HAP-1 (cell line): Measurements from ENCODE around the gene UBQLN4.
"Not testable (repeated sequence)": the region's sequence is repeated elsewhere in the genome, so short reads cannot be mapped to it uniquely, and the experiment has no call there.

Experiments used
- DNase-seq, 2 experiments: peaks; one replicate each; pipeline ENCODE4 v3.0.0-alpha.2; 2016 to 2020; ENCODE audit warnings: low spot score in 2 of 2
- H3K27me3 ChIP-seq: fragments of 250-450 bp; sonication (Bioruptor Pico); 2 replicates; pipeline ENCODE4 v1.5.1; 2020; ENCODE audit warnings: low read depth, mild to moderate bottlenecking, moderate library complexity
- H3K36me3 ChIP-seq: fragments of 250-450 bp; sonication (Bioruptor Pico); replicated peaks from 2 replicates; pipeline ENCODE4 v1.5.1; 2020; ENCODE audit warnings: mild to moderate bottlenecking
- H3K4me1 ChIP-seq: fragments of 250-450 bp; sonication (Bioruptor Pico); 2 replicates; pipeline ENCODE4 v1.5.1; 2020; ENCODE audit warnings: mild to moderate bottlenecking
- H3K4me3 ChIP-seq: fragments of 250-450 bp; sonication (Bioruptor Pico); 2 replicates; pipeline ENCODE4 v1.5.1; 2020; ENCODE audit warnings: mild to moderate bottlenecking, moderate library complexity
- H3K9me3 ChIP-seq: fragments of 250-450 bp; sonication (Bioruptor Pico); 2 replicates; pipeline ENCODE4 v1.5.1; 2020; ENCODE audit warnings: mild to moderate bottlenecking, moderate library complexity
- in situ Hi-C: fragments of 300-500 bp; cut with MboI; formaldehyde crosslinking; loops from 3 replicates; pipeline ENCODE4 v1.14.3; 2020; ENCODE audit warnings: low sequenced_read_pairs, inconsistent platforms, mixed read lengths

Gene UBQLN4

DNA sequence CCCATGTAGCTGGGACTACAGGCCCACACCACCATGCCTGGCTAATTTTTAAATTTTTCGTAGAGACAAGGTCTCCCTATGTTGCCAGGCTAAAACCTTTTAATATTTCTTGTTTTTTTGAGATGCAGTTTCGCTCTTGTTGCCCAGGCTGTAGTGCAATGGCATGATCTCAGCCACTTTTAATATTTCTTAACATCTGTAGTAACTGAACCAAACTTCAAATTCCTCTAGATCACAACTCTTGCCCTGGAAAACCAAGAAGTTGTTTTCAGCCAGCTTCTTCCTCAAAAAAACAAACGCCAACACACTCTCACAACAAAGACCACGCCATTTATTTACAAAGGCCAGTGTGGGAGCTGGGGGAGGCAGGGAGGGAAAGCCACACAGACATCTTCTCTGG is 18.6 kb downstream of the UBQLN4 start:
- H3K27me3 ChIP-seq, H3K4me1 ChIP-seq, DNase-seq, H3K4me3 ChIP-seq, H3K9me3 ChIP-seq, in situ Hi-C loops: not testable (repeated sequence)
- H3K36me3 ChIP-seq: peaks cover 16% of the 10 kb centered on the region

DNA sequence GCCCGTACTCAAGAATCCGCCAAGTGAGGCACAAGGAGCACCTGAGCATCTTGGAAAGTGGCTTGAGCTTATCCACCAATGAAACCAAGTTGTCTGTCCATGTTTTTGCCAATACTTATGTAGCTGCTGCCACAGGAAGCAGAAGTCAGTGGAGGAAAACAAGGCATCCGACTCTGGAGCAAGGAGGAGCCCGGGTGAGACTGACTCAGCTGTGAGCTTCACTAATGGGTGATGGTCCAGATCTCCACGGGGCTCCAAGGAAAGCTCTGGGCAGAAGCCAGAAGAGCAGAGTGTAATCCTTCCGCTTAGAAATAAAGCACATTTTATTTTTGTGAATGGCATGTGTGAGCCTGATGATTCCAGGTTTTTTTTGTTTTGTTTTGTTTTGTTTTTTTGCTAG is 20.6 kb downstream of the UBQLN4 start:
- no peak for DNase-seq
- no peak overlapping the region for H3K4me3 ChIP-seq
- in situ Hi-C loops: no loop called here
- H3K9me3 ChIP-seq: no peaks in the 10 kb centered on the region
- no peaks in the 10 kb centered on the region for H3K4me1 ChIP-seq
- peaks cover 7% of the 10 kb centered on the region for H3K36me3 ChIP-seq
- no peaks in the 10 kb centered on the region for H3K27me3 ChIP-seq

DNA sequence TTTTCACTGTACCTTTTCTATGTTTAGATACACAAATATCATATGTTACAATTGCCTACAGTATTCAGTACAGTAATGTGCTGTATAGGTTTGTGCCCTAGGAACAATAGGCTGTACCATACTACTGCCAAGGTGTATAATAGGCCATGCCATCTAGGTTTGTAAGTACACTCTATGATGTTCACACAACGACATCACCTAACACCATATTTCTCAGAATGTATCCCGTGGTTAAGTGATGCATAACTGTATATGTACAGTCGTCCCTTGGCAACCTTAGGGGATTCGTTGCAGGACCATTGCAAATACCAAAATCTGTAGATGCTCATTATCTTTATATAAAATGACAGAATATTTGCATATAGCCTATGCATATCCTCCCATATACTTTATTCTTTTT is 27.0 kb downstream of the UBQLN4 start:
- Histone ChIP-seq H3K36me3 (no peaks in the 10 kb centered on the region), H3K4me1 (peaks cover 8% of the 10 kb centered on the region), H3K4me3 (no peak overlapping the region), H3K27me3 (no peaks in the 10 kb centered on the region), H3K9me3 (no peaks in the 10 kb centered on the region)
- DNase-seq: no peak
- in situ Hi-C loops: no loop called here

DNA sequence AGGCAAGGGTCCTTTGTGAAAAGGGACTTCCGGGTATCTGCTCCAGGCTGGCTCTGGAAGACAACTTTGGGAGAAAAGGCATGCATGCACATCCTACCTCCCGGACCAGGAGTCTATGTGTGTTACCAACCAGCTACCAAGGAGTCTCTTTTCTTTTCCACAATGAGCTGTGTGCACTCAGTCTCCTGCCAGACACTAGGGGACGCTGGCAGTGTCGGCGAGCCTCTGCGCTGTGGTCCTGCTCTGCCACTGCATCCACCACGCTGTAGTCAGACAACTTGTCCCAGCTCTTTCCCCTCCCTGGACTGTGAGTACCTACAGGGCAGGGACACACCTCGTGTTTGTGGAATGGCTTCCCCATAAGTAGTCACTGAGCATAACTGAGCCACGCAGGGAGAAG is 27.7 kb downstream of the UBQLN4 start:
- Histone ChIP-seq H3K36me3 (no peaks in the 10 kb centered on the region), H3K4me3 (no peak overlapping the region), H3K9me3 (no peaks in the 10 kb centered on the region; the same call in 1 of the 2 replicates), H3K27me3 (no peaks in the 10 kb centered on the region), H3K4me1 (peaks cover 12% of the 10 kb centered on the region)
- in situ Hi-C loops: no loop called here
- peak; percentile 60 to 74 for DNase-seq

DNA sequence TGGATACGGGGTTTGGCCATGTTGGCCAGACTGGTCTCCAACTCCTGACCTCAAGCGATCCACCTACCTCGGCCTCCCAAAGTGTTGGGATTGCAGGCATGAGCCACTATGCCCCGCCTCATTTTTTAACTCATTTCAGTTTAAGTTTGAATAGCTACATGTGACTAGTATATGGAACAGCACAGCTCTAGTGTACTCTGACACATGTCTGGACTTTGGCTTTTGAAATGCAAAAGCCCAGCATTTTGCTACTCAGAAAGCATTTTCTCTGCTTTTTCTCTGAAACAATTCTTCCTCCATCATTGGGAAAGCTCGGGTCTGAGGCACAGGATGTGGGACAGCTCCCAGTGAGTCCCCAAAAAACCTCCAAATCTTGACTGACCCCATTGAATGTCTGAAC is 28.8 kb downstream of the UBQLN4 start:
- Histone ChIP-seq H3K9me3 (no peaks in the 10 kb centered on the region; the same call in 1 of the 2 replicates), H3K36me3 (peaks cover 4% of the 10 kb centered on the region), H3K4me1 (peaks cover 16% of the 10 kb centered on the region), H3K4me3 (no peak overlapping the region), H3K27me3 (no peaks in the 10 kb centered on the region)
- DNase-seq: no peak
- in situ Hi-C loops: no loop called here

DNA sequence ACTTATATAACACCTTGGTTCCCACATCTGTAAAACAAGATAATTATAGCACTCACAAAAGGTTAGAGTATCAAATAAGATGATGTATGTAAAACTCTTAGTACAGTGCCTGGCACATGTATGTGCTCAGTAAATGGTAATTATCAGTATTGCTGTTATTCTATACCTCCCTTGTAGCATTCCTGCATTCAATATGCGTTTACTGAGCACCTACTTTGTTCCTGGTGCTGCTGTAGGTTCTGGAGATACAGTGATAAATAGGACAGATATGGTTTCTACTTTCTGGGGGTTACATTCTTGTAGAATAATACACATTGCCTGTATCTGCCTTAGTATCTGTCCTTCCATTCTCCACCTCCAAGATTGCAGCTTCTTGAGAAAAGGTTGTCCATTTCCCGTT is 31.6 kb downstream of the UBQLN4 start:
- in situ Hi-C loops: no loop called here

DNA sequence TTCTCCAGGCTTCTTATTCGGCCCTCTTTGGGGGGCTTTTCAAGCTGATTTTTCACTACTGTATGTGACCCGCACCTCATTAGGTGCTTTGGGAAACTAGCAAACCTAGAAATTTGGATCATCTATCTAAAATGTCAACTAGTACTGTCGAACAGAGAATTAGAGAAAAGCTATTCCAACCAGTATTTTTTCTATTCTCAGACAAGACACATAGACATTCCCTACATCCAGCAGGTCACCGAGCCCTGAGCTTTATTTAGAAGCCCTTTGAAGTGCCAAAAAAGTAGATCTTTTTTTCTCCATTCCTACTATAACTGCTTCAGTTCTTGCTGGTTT is 32.5 kb downstream of the UBQLN4 start:
- H3K27me3 ChIP-seq: no peaks in the 10 kb centered on the region
- peak overlapping the region; percentile 64 for H3K4me3 ChIP-seq
- in situ Hi-C loops: no loop called here
- peaks cover 20% of the 10 kb centered on the region for H3K4me1 ChIP-seq
- no peak for DNase-seq
- no peaks in the 10 kb centered on the region; the same call in 1 of the 2 replicates for H3K9me3 ChIP-seq
- peaks cover 34% of the 10 kb centered on the region for H3K36me3 ChIP-seq

More for the DNA sequence above, 31.6 kb downstream of the UBQLN4 start:
- Histone ChIP-seq H3K27me3 (no peaks in the 10 kb centered on the region), H3K36me3 (peaks cover 27% of the 10 kb centered on the region), H3K9me3 (no peaks in the 10 kb centered on the region; the same call in 1 of the 2 replicates), H3K4me3 (no peak overlapping the region), H3K4me1 (peaks cover 20% of the 10 kb centered on the region)
- no peak for DNase-seq

DNA sequence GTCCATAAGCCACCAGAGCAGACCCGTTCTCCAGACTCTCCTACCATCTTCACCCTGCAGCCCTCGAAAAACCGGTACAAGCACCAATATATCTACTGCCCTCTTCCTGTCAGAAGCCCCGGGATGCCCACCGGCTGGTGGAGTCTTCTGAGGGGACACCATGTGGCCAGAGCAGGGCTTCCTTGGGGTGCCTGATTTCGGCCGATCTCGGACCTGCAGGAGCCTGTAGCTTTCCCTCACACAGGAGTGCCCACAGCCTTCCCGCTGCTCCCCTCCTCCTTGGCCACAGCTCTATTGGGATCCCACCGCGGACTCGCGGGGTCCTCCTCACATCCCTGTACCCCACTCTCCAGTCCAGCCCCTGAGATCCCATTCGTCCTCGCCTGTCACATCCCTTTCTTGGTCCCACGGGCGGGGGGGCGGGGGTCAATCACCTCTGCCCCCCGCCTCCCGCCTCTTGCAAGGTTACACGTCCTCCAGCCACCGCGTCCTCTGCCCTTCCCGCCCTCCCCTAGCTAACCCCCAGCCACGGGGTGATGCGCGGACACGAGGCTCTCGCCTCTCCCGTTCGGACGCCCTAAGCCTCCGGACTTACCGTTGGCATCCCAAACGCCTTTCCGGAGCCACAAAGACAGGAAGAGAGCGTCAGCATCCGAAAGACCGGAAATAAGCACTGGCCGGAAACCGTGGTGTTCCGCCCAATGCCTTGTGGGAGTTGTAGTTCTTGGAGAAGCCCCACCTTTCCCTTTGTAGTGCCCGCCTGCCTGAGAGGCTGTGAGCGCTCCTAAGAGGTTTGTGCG is 33.1 kb downstream of the UBQLN4 start, which contains the start of gene SSR2:
TSS of gene SSR2 (minus strand) at position 659 of the 800 bp plus-strand sequence. CDS start 784 bp downstream, outside the sequence.
- Histone ChIP-seq H3K9me3 (no peaks in the 10 kb centered on the region; the same call in 1 of the 2 replicates), H3K27me3 (no peaks in the 10 kb centered on the region), H3K4me1 (peaks cover 20% of the 10 kb centered on the region), H3K36me3 (peaks cover 39% of the 10 kb centered on the region), H3K4me3 (peak within 1 kb of the TSS; percentile 64)
- DNase-seq: peak; percentile 90 to 92
- in situ Hi-C loops: no loop called here

DNA sequence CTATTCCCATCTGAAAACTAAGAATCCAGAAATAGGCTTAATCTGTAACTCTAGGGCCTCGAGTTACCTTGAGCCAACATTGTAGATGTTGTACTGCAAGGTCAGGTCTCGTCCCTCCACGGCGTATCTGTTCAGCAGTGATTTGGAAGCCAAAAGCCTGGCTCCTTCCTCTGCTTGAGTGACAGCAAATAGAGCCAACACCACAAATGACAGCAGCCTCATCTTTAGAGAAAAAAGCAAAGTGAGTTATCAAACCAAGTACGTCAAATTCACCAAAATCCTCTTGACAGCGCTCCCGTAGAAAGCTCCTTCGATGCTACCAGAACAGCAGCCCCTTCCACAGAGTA is 33.7 kb downstream of the UBQLN4 start:
- in situ Hi-C loops: no loop called here
- peak overlapping the region; percentile 64 for H3K4me3 ChIP-seq
- DNase-seq: no peak

DNA sequence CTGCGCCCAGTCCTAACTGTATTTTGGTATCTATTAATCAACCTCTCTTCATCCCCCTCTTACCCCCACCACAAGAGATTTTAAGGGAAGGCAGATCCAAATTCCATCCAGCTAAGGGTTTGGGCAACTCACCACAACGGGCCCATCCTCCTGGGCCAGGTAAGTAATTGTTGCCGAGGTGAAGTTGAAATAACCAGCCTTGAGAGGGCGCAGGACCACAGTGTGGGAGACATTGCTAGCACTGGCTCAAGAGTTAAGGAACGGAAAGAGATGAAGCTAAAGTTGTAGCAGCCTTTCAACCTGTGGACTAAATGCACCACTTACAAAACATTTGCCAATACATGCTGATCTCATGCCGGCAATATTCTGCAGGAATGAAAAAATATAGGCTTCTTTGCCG is 38.8 kb downstream of the UBQLN4 start:
- DNase-seq: no peak
- peaks cover 85% of the 10 kb centered on the region for H3K36me3 ChIP-seq
- no peaks in the 10 kb centered on the region for H3K9me3 ChIP-seq
- no peaks in the 10 kb centered on the region for H3K27me3 ChIP-seq
- no peak overlapping the region for H3K4me3 ChIP-seq
- peaks cover 4% of the 10 kb centered on the region for H3K4me1 ChIP-seq
- in situ Hi-C loops: no loop called here

More for the DNA sequence above, 33.7 kb downstream of the UBQLN4 start:
- Histone ChIP-seq H3K9me3 (no peaks in the 10 kb centered on the region; the same call in 1 of the 2 replicates), H3K4me1 (peaks cover 16% of the 10 kb centered on the region), H3K36me3 (peaks cover 41% of the 10 kb centered on the region), H3K27me3 (no peaks in the 10 kb centered on the region)

DNA sequence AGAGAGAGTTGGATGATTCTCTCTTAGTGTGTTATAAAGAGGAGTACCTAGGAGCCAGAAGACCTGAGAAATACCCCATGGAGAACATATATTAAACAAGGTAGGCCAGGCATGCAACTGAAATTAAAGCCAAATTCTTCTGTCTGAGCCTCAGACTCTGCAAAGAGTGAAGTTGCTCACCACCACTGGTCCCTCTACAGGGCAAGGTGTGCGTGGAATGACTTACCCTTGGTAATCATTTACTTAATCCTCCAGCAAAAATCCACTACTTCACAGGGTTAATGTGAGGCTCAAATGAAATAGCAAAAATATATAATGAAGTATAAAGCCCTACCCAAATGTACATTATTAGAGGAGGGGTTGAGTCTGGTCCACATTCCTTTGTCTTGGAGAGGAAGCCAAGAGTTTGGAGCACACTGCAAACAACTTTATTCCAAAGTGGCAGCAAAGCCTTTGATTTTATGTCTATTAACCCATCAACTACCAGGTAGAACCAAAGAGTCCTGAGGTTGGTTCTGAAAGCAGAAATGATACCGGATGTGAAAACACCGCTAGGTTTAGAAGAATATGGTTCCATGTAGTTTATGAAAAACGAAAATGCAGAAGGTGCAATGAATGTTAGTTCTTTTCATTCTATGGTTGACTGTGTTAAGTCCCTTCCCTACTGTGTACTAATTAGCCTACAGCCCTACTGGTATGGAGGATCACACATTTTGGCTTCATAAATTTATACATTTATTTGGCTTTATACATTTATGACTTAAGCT is 41.4 kb downstream of the UBQLN4 start:
- DNase-seq: no peak
- Histone ChIP-seq H3K4me1 (no peaks in the 10 kb centered on the region), H3K36me3 (peaks cover 78% of the 10 kb centered on the region), H3K27me3 (no peaks in the 10 kb centered on the region), H3K4me3 (no peak overlapping the region), H3K9me3 (no peaks in the 10 kb centered on the region)
- in situ Hi-C loops: no loop called here

DNA sequence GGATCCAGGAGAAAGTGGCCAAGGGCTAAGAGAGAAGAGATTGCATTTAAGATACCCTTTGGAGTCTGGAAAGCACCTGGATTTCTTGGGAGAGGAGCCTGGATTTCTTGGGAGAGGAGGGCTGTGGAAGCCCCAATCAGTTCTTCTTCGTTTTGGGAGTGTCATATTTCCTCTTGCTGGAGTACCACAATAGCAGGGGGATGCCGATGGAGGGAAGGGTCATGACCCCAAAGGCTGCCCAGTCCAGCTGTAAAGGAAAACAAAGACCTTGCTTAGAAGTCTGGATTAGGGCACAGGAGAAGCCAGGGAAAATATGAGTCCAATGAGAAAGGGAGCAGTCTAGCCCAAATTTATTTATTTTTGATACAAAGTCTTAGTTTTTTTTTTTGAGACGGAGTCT is 44.2 kb downstream of the UBQLN4 start:
- no peak for DNase-seq
- no peaks in the 10 kb centered on the region for H3K4me1 ChIP-seq
- H3K27me3 ChIP-seq: no peaks in the 10 kb centered on the region
- H3K4me3 ChIP-seq: no peak overlapping the region
- in situ Hi-C loops: no loop called here
- H3K9me3 ChIP-seq: no peaks in the 10 kb centered on the region
- H3K36me3 ChIP-seq: peaks cover 55% of the 10 kb centered on the region

DNA sequence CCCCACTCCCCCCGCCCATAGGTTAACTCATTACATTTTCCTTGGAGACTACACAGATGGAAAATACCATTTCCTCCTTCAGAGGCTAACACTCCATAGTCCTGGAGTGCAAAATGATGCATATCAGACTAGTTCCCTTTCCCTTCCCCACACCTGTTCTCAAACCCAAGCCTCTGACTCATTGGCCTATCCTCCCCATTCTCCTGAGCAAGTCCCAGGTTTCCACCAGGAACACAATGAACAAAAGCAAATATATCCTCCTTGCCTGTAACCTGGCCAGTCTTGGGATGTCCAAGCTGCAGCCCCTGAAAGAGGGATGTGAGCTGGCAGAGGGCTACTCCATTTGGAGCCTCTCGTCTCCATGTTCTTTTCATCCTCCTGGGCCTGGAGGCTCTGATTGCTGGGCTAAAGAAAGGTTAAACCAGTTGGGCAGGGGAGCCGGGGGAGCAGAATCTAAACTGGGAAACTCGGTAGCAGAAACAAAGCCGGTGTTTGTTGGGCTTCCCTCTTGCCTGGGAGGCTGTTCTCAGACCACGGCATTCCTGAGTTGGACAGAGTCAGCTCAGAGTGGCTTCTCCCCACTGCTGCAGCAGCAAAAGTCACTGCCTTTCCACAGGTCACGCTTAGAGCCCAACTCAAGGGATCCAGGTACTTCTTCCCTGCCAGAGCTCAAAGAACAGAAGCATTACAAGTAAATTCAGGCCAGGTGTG is 46.8 kb downstream of the UBQLN4 start:
- H3K9me3 ChIP-seq: no peaks in the 10 kb centered on the region
- H3K36me3 ChIP-seq: peaks cover 30% of the 10 kb centered on the region
- H3K4me3 ChIP-seq: no peak overlapping the region
- no peaks in the 10 kb centered on the region for H3K4me1 ChIP-seq
- in situ Hi-C loops: no loop called here
- no peaks in the 10 kb centered on the region for H3K27me3 ChIP-seq
- no peak for DNase-seq
